C4-2B (cell line): ENCODE results near the gene ABHD15.

ENCODE experiments used
- H3K27ac ChIP-seq: fragments of 450-650 bp; 2 replicates; pipeline ENCODE4 v1.5.1; 2017
- CTCF ChIP-seq: fragments of 450-650 bp; conservative IDR thresholded peaks from 2 replicates; pipeline ENCODE4 v1.5.1; 2017; ENCODE audit warnings: mild to moderate bottlenecking
- ZFX ChIP-seq: fragments of 450-650 bp; IDR thresholded peaks from 2 replicates; pipeline ENCODE4 v1.6.1; 2017

ABHD15 gene

GRCh38 chr17:29578626-29579485 lies 12.0 kb upstream of the ABHD15 start:
- TF ChIP-seq ZFX (no peak), CTCF (no peak)
- no peak overlapping the region for H3K27ac ChIP-seq

- no peak for TF ChIP-seq ZFX
- no peak overlapping the region for H3K27ac ChIP-seq
Observed at GRCh38 chr17:29577385-29578211, 10.8 kb upstream of the ABHD15 start.

GRCh38 chr17:29577001-29577370 lies 10.1 kb upstream of the ABHD15 start:
- no peak overlapping the region for H3K27ac ChIP-seq
- no peak for TF ChIP-seq ZFX

GRCh38 chr17:29576214-29577000 lies 9.6 kb upstream of the ABHD15 start:
- TF ChIP-seq ZFX (no peak), CTCF (no peak)
- H3K27ac ChIP-seq = no peak overlapping the region

GRCh38 chr17:29575511-29576213 lies 8.8 kb upstream of the ABHD15 start:
- no peak overlapping the region for H3K27ac ChIP-seq
- no peak for TF ChIP-seq ZFX

- no peak for TF ChIP-seq CTCF
- TF ChIP-seq ZFX = no peak
- no peak overlapping the region for H3K27ac ChIP-seq
Observed at GRCh38 chr17:29574732-29575510, 8.1 kb upstream of the ABHD15 start.

GRCh38 chr17:29573871-29574731 lies 7.3 kb upstream of the ABHD15 start:
- H3K27ac ChIP-seq = no peak overlapping the region
- TF ChIP-seq ZFX (no peak), CTCF (no peak)
